HepG2 (cell line): ENCODE data around the gene MAPK14. TPM values are rescaled to one million over a fixed set of nuclear protein-coding genes. Genes with fewer than 3 reads are reported as not detected.
A peak's percentile ranks its signal among the peaks of the same experiment; 100 is the strongest.

Experiments
- ATAC-seq: fragments of 200-7000 bp; cut with Tn5 transposase; 3 replicates; pipeline ENCODE4 v1.9.1; 2020; ENCODE audit warnings: mild to moderate bottlenecking, moderate library complexity
- BruUV-seq: library from RNA; stranded (reverse); fragments of 400-500 nt; replicated peaks from 2 replicates; lab custom pipeline; 2021; lab: Mats Ljungman, UMichigan
- CTCF ChIA-PET: fragments of 300-600 bp; formaldehyde crosslinking; extraction: SDS; loops from one replicate; lab custom pipeline; 2021; ENCODE audit warnings: low total read pairs, inconsistent platforms, low intra/inter-chr PET ratio; lab: Yijun Ruan, JAX
- POLR2A ChIA-PET: fragments of 350-600 bp; sonication (Branson Sonifier 250); formaldehyde crosslinking; loops from one replicate; lab custom pipeline; 2020; ENCODE audit warnings: antibody characterized with exemption, inconsistent platforms; lab: Yijun Ruan, JAX
- DNase-seq: peaks from one replicate; pipeline ENCODE4 v3.0.0-alpha.2; 2015; ENCODE audit warnings: low spot score
- FAIRE-seq: peaks from 3 replicates; lab custom pipeline; 2011; peaks lifted over from hg19 to GRCh38; lab: Jason Lieb, UNC
- H2AFZ ChIP-seq: one replicate; pipeline ENCODE4 v1.6.1; 2011; ENCODE audit warnings: low read length, inconsistent platforms
- H3K27ac ChIP-seq: fragments of 300-600 bp; 3 replicates; pipeline ENCODE4 v1.8.0; 2011; ENCODE audit warnings: mixed run types, mild to moderate bottlenecking, mixed read lengths, low read length, inconsistent platforms; ENCODE audit not compliant: insufficient read depth; ENCODE audit errors: extremely low read length
- H3K27me3 ChIP-seq, 2 experiments: fragments of 200-600 bp in 1 of 2; 2 replicates in 1 of 2; 3 replicates in 1 of 2; pipeline versions ENCODE4 v1.6.0 to v1.8.0; 2011; ENCODE audit warnings: low read length in 2 of 2, mild to moderate bottlenecking in 2 of 2, moderate library complexity in 2 of 2, inconsistent platforms in 1 of 2; ENCODE audit not compliant: insufficient read depth in 2 of 2, control insufficient read depth in 1 of 2
- H3K36me3 ChIP-seq, 2 experiments: fragments of 200-600 bp in 1 of 2; replicated peaks in 1 of 2; 2 replicates in 1 of 2; 3 replicates in 1 of 2; pipeline versions ENCODE4 v1.5.1 to v1.8.0; 2011; ENCODE audit warnings: low read length in 2 of 2, inconsistent platforms in 1 of 2; ENCODE audit not compliant: insufficient read depth in 2 of 2, control insufficient read depth in 1 of 2
- H3K4me1 ChIP-seq: 2 replicates; pipeline ENCODE4 v1.5.1; 2012; ENCODE audit warnings: low read length, inconsistent platforms; ENCODE audit not compliant: insufficient read depth
- H3K4me2 ChIP-seq: 2 replicates; pipeline ENCODE4 v1.6.0; 2011; ENCODE audit warnings: low read depth, low read length, inconsistent platforms
- H3K4me3 ChIP-seq, 3 experiments: fragments of 200-600 bp in 1 of 3; sonication (generic), shearing (Covaris generic) in 1 of 3; replicated peaks in 1 of 3; 2 replicates each; pipeline ENCODE4 v1.5.1; 2011 to 2016; ENCODE audit warnings: low read length in 3 of 3, inconsistent platforms in 2 of 3, low read depth in 2 of 3, mild to moderate bottlenecking in 2 of 3, control low read depth in 1 of 3, mixed read lengths in 1 of 3; ENCODE audit not compliant: insufficient read depth in 1 of 3
- H3K79me2 ChIP-seq: one replicate; pipeline ENCODE4 v1.6.1; 2011; ENCODE audit warnings: low read length, inconsistent platforms; ENCODE audit not compliant: insufficient read depth
- H3K9ac ChIP-seq: 2 replicates; pipeline ENCODE4 v1.6.0; 2011; ENCODE audit warnings: mild to moderate bottlenecking, low read depth, low read length, inconsistent platforms; ENCODE audit not compliant: insufficient read depth
- H3K9me3 ChIP-seq: 2 replicates; pipeline ENCODE4 v1.5.1; 2012; ENCODE audit warnings: mild to moderate bottlenecking, low read length
- H4K20me1 ChIP-seq: 2 replicates; pipeline ENCODE4 v1.6.0; 2011; ENCODE audit warnings: inconsistent platforms, mild to moderate bottlenecking, low read length, moderate library complexity; ENCODE audit not compliant: insufficient read depth
- CENPBD1 ChIP-seq: sonication (generic); formaldehyde crosslinking; IDR thresholded peaks from 2 replicates; pipeline ENCODE4 v1.8.0; 2022; ENCODE audit warnings: missing genetic modification reagents, low read depth, mild to moderate bottlenecking, borderline replicate concordance
- CREB1 ChIP-seq, 2 experiments: fragments of 450-650 bp in 1 of 2; IDR thresholded peaks; 2 replicates each; pipeline ENCODE4 v1.6.1; 2016 to 2017; ENCODE audit warnings: control low read depth in 1 of 2, mild to moderate bottlenecking in 1 of 2, missing compliant biosample characterization in 1 of 2, missing genetic modification characterization in 1 of 2
- HIVEP1 ChIP-seq: sonication (generic); formaldehyde crosslinking; IDR thresholded peaks from 2 replicates; pipeline ENCODE4 v1.4.0; 2020; ENCODE audit warnings: mild to moderate bottlenecking, missing genetic modification reagents
- MIER3 ChIP-seq: IDR thresholded peaks from 2 replicates; pipeline ENCODE4 v1.6.1; 2016; ENCODE audit warnings: missing compliant biosample characterization, borderline replicate concordance
- NCOA2 ChIP-seq: sonication (generic); formaldehyde crosslinking; IDR thresholded peaks from 2 replicates; pipeline ENCODE4 v1.8.0; 2022; ENCODE audit warnings: inconsistent platforms
- ZKSCAN8 ChIP-seq: IDR thresholded peaks from 2 replicates; pipeline ENCODE4 v1.6.1; 2016; ENCODE audit warnings: borderline replicate concordance, missing genetic modification reagents, missing compliant biosample characterization
- ZNF18 ChIP-seq: sonication (generic); formaldehyde crosslinking; IDR thresholded peaks from 2 replicates; pipeline ENCODE4 v1.8.0; 2022; ENCODE audit warnings: mild to moderate bottlenecking, missing genetic modification reagents; ENCODE audit not compliant: insufficient replicate concordance
- ZNF451 ChIP-seq: sonication (generic); formaldehyde crosslinking; IDR thresholded peaks from 2 replicates; pipeline ENCODE4 v1.5.0; 2020; ENCODE audit warnings: mild to moderate bottlenecking, missing genetic modification reagents
- ZSCAN12 ChIP-seq: sonication (generic); formaldehyde crosslinking; IDR thresholded peaks from 2 replicates; pipeline ENCODE4 v1.9.0; 2021; ENCODE audit warnings: mild to moderate bottlenecking, missing genetic modification reagents
- WGBS: methylation state at CpG from one replicate; pipeline ENCODE4 v1.1.6; 2017; ENCODE audit warnings: low lambda C conversion rate; 5-methylcytosine and 5-hydroxymethylcytosine counted together
- in situ Hi-C: cut with HindIII; loops from 2 replicates; pipeline ENCODE4 v1.10.0; 2017; ENCODE audit warnings: low pct_unique_long_range_greater_than_20kb; ENCODE audit not compliant: extremely low pct_ligation_motif_present
- intact Hi-C: fragments of 100-400 bp; cut with micrococcal nuclease; formaldehyde crosslinking; loops from one replicate; pipeline ENCODE4 v1.10.0; 2022; ENCODE audit not compliant: unreplicated experiment
- polyA plus RNA-seq, 8 experiments: library from polyadenylated mRNA; depleted of rRNA in 3 of 8; stranded (reverse) in 7 of 8; unstranded in 1 of 8; fragments of >200 nt; fragmentation: Illumina TruSeq in 4 of 8; extraction: Trizol in 4 of 8; gene quantifications; 2 replicates each; pipeline versions ENCODE4 v1.2.1 to v1.2.3, GENCODE V29; 2011 to 2016; ENCODE audit warnings: low read depth in 4 of 8, missing spikeins in 1 of 8, mixed read lengths in 1 of 8; ENCODE audit not compliant: insufficient read depth in 1 of 8
- total RNA-seq, 5 experiments: library from RNA; depleted of rRNA; stranded (reverse); fragments of >200 nt; fragmentation: Illumina TruSeq; extraction: Trizol; gene quantifications; 2 replicates each; pipeline ENCODE4 v1.2.3, GENCODE V29; 2016; ENCODE audit warnings: low read depth in 1 of 5
- TF ChIP-seq, protein P1 (sequence below): IDR thresholded peaks from 2 replicates; pipeline ENCODE4 v1.4.0; 2020; ENCODE audit warnings: mild to moderate bottlenecking, missing genetic modification reagents
- TF ChIP-seq, protein P2 (sequence below), 2 experiments: sonication (generic) in 1 of 2; formaldehyde crosslinking in 1 of 2; IDR thresholded peaks; 2 replicates each; pipeline versions ENCODE4 v1.4.0 to v1.6.1; 2016 to 2020; ENCODE audit warnings: borderline replicate concordance in 1 of 2, low read depth in 1 of 2, mild to moderate bottlenecking in 1 of 2, missing genetic modification reagents in 1 of 2

The MAPK14 gene
- total and polyA plus RNA-seq, 2 of the 13 experiments (the other 11 are each of a cell fraction or from before 2014, with no cell fraction given) = 66.3 to 67.3 TPM

- Histone ChIP-seq H3K79me2 (peaks cover 83% of the 10 kb centered on the region), H3K27ac (peak overlapping the region; percentile 91), H3K9me3 (no peaks in the 10 kb centered on the region), H3K27me3 (no peaks in the 10 kb centered on the region), H4K20me1 (peaks cover 5% of the 10 kb centered on the region; the same call in 1 of the 2 replicates), H2AFZ (no peak overlapping the region), H3K9ac (no peak overlapping the region; the same call in 1 of the 2 replicates), H3K4me1 (peaks cover 77% of the 10 kb centered on the region), H3K36me3 (no peaks in the 10 kb centered on the region; a peak in 3 of 5 replicates), H3K4me2 (peak overlapping the region; percentile 80), H3K4me3 (peak overlapping the region in 1 of 3 experiments; percentile 0; a peak in 1 of 6 replicates)
- BruUV-seq = no TSS peak
- ATAC-seq (no peak), DNase-seq (no peak), FAIRE-seq (no peak)
- 72% methylated on average over 2 of the region's 2 CpGs for WGBS
- CTCF ChIA-PET = no interaction called here
- POLR2A ChIA-PET = interaction anchor here (1.3 to 2.5 kb wide), 3 partner anchors 29 to 64 kb away, joined by 9 to 17 read pairs (median 10); partner anchors contain the start of genes MAPK13 and MAPK14
- in situ Hi-C loops = no loop called here
- intact Hi-C loops = loop anchor here (1.0 kb wide), 1 partner anchor 8 kb away; no protein-coding TSS in a partner anchor
- 0 out of 2 replicates have a peak, but pooled peaks have one; percentile 33 for TF ChIP-seq NCOA2
- TF ChIP-seq ZSCAN12 = no peak
- TF ChIP-seq, protein P1, sequence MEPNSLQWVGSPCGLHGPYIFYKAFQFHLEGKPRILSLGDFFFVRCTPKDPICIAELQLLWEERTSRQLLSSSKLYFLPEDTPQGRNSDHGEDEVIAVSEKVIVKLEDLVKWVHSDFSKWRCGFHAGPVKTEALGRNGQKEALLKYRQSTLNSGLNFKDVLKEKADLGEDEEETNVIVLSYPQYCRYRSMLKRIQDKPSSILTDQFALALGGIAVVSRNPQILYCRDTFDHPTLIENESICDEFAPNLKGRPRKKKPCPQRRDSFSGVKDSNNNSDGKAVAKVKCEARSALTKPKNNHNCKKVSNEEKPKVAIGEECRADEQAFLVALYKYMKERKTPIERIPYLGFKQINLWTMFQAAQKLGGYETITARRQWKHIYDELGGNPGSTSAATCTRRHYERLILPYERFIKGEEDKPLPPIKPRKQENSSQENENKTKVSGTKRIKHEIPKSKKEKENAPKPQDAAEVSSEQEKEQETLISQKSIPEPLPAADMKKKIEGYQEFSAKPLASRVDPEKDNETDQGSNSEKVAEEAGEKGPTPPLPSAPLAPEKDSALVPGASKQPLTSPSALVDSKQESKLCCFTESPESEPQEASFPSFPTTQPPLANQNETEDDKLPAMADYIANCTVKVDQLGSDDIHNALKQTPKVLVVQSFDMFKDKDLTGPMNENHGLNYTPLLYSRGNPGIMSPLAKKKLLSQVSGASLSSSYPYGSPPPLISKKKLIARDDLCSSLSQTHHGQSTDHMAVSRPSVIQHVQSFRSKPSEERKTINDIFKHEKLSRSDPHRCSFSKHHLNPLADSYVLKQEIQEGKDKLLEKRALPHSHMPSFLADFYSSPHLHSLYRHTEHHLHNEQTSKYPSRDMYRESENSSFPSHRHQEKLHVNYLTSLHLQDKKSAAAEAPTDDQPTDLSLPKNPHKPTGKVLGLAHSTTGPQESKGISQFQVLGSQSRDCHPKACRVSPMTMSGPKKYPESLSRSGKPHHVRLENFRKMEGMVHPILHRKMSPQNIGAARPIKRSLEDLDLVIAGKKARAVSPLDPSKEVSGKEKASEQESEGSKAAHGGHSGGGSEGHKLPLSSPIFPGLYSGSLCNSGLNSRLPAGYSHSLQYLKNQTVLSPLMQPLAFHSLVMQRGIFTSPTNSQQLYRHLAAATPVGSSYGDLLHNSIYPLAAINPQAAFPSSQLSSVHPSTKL (CRISPR knock-in tag) = peak; percentile 31; the same call in 1 of the 2 replicates
- TF ChIP-seq, protein P2, sequence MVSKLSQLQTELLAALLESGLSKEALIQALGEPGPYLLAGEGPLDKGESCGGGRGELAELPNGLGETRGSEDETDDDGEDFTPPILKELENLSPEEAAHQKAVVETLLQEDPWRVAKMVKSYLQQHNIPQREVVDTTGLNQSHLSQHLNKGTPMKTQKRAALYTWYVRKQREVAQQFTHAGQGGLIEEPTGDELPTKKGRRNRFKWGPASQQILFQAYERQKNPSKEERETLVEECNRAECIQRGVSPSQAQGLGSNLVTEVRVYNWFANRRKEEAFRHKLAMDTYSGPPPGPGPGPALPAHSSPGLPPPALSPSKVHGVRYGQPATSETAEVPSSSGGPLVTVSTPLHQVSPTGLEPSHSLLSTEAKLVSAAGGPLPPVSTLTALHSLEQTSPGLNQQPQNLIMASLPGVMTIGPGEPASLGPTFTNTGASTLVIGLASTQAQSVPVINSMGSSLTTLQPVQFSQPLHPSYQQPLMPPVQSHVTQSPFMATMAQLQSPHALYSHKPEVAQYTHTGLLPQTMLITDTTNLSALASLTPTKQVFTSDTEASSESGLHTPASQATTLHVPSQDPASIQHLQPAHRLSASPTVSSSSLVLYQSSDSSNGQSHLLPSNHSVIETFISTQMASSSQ (IDR thresholded peaks at IDR 0.05; ENCODE audit: low read depth) = peak; percentile 44; the same call in 1 of the 2 replicates
- TF ChIP-seq, protein P2 (CRISPR knock-in tag; IDR thresholded peaks at IDR 0.05; ENCODE audit: borderline replicate concordance) = peak; percentile 38; the same call in 1 of the 2 replicates
- TF ChIP-seq CREB1 (IDR thresholded peaks at IDR 0.05) = no peak
- TF ChIP-seq CREB1 (CRISPR knock-in tag; IDR thresholded peaks at IDR 0.05) = 0 out of 2 replicates have a peak, but pooled peaks have one; percentile 2
- TF ChIP-seq MIER3 (CRISPR knock-in tag) = no peak
- TF ChIP-seq CENPBD1 (CRISPR knock-in tag) = no peak
- no peak for TF ChIP-seq ZNF18 (CRISPR knock-in tag)
- no peak for TF ChIP-seq ZKSCAN8 (CRISPR knock-in tag)
- no peak for TF ChIP-seq ZNF451
- TF ChIP-seq HIVEP1 (CRISPR knock-in tag) = no peak
Measured at GRCh38 chr6:36066817-36067216, 39.2 kb downstream of the MAPK14 start.
